ENCODE measurements around the gene CAP2.

Gene CAP2

GRCh38 chr6:17477356-17477755 lies 84.0 kb downstream of the CAP2 start:
- no peak for DNase-seq

- DNase-seq, result no peak
Observed at GRCh38 chr6:17478223-17478907, 85.0 kb downstream of the CAP2 start.

GRCh38 chr6:17478946-17479345 lies 85.6 kb downstream of the CAP2 start:
- no peak for DNase-seq

GRCh38 chr6:17480476-17480875 lies 87.1 kb downstream of the CAP2 start:
- DNase-seq, result no peak

- no peak for DNase-seq
Observed at GRCh38 chr6:17482711-17483110, 89.3 kb downstream of the CAP2 start.

GRCh38 chr6:17483391-17484016 lies 90.1 kb downstream of the CAP2 start:
- no peak for DNase-seq

- no peak for DNase-seq
Observed at GRCh38 chr6:17484201-17484849, 90.9 kb downstream of the CAP2 start.

GRCh38 chr6:17485181-17485580 lies 91.8 kb downstream of the CAP2 start:
- no peak for DNase-seq

- DNase-seq, result no peak
Observed at GRCh38 chr6:17485946-17486345, 92.6 kb downstream of the CAP2 start.

GRCh38 chr6:17486680-17487079 lies 93.3 kb downstream of the CAP2 start:
- no peak for DNase-seq

- DNase-seq, result no peak
Observed at GRCh38 chr6:17490724-17491123, 97.3 kb downstream of the CAP2 start.

- no peak for DNase-seq
Observed at GRCh38 chr6:17491416-17492142, 98.2 kb downstream of the CAP2 start.

- no peak for DNase-seq
Observed at GRCh38 chr6:17492350-17492749, 99.0 kb downstream of the CAP2 start.

GRCh38 chr6:17493286-17493685 lies 99.9 kb downstream of the CAP2 start:
- DNase-seq, result no peak

- DNase-seq, result no peak
Observed at GRCh38 chr6:17494177-17494576, 100.8 kb downstream of the CAP2 start.

- DNase-seq, result no peak
Observed at GRCh38 chr6:17494919-17495318, 101.5 kb downstream of the CAP2 start.

GRCh38 chr6:17497535-17498095 lies 104.2 kb downstream of the CAP2 start:
- no peak for DNase-seq

GRCh38 chr6:17501442-17501841 lies 108.0 kb downstream of the CAP2 start:
- no peak for DNase-seq

GRCh38 chr6:17501982-17502704 lies 108.7 kb downstream of the CAP2 start:
- DNase-seq, result no peak

- DNase-seq, result no peak
Observed at GRCh38 chr6:17503051-17503450, 109.7 kb downstream of the CAP2 start.

- DNase-seq, result no peak
Observed at GRCh38 chr6:17504005-17504404, 110.6 kb downstream of the CAP2 start.

GRCh38 chr6:17505062-17505476 lies 111.7 kb downstream of the CAP2 start:
- no peak for DNase-seq

Measured in activated CD4-positive, alpha-beta T cell treated with anti-CD3 and anti-CD28 coated beads for 4 hours (primary cell).